ENCODE measurements around the gene ST3GAL5.

The ST3GAL5 gene

DNA sequence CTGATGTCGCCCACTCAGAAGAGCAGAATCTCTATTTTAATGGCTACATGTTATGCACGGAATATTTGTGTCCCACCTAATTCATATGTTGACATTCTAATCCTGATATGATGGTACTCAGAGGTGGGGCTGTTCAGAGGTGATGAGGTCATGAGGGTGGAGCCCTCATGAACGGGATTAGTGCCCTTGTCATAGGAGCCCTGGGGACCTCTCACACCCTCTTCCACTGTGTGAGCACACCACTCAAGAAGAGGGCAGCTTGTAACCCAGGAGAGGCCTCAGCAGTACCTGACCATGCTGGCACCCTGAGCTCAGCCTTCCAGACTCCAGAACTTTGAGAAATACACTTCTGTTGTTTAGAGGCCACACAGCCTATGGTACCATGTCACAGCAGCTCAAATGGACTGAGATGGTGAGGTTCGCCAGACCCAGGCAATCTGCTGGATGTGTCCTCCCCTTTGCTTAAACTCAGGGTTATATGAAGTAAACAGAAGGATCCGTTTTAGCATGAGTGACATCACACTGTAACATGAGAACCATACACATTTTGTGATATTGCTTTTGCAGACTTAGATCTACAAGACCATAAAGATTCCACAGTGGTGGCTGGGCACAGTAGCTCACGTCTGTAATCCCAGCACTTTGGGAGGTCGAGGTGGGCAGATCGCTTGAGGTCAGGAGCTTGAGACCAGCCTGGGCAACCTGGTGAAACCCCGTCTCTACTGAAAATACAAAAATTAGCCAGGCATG, 86.3 kb downstream of the ST3GAL5 start:
- no peak for DNase-seq

- DNase-seq = no peak
Observed at GRCh38 chr2:85801871-85802270, 86.9 kb downstream of the ST3GAL5 start.

- no peak for DNase-seq
Observed at GRCh38 chr2:85800586-85800985, 88.2 kb downstream of the ST3GAL5 start.

DNA sequence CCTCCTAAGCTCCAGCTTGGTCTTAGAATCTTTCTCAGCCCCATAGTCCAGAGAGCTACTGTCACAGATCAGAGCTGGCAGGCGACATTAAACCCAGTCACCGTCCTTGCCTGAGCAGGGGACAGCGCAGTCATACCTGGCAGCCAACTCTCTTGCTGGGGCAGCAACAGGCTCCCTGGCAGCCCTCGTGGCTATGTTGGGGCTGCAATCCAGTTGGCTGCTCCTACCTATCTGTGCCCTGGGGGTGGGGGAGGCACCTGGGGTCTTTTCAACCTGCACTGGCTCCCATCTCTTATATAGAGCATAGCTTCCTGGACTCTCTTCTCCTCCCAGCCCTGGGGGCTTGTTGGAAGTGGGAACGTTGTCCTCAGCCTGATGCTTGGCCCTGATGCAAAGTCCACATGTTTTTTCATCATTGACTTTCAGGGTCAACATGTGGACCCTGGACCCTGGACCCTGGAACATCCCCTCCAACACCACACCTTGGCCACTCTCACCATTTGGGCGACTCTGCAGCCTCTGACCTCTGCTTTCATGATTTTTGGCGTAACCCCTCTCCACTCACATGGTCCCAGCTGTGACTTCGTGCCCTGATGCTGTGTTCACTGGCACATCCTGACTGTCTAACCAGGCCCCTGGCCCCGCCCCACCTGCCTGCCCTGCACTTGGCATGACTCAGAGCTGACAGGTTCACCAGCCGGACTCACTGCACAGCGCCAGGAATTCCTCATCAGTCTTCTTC, 89.4 kb downstream of the ST3GAL5 start:
- DNase-seq = no peak

DNA sequence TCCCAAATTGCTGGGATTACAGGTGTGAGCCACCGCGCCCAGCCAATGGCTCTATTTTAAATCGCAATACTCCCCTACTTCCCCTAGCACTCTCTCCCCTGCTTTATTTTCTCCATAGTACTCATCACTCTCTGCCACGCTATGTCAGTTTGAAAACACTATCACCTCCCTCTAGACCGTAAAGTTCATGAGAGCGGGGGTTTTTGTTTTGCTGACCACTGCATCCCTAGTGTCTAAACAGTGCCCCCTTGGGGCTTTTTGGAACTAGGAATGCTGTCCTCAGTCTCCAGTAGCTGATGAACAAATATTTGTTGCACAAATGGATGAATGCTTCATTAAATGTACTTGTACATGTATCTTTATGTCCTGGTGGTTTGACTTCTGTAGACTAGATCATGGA, 90.9 kb downstream of the ST3GAL5 start:
- DNase-seq = no peak

- no peak for DNase-seq
Observed at GRCh38 chr2:85797263-85797660, 91.5 kb downstream of the ST3GAL5 start.

DNA sequence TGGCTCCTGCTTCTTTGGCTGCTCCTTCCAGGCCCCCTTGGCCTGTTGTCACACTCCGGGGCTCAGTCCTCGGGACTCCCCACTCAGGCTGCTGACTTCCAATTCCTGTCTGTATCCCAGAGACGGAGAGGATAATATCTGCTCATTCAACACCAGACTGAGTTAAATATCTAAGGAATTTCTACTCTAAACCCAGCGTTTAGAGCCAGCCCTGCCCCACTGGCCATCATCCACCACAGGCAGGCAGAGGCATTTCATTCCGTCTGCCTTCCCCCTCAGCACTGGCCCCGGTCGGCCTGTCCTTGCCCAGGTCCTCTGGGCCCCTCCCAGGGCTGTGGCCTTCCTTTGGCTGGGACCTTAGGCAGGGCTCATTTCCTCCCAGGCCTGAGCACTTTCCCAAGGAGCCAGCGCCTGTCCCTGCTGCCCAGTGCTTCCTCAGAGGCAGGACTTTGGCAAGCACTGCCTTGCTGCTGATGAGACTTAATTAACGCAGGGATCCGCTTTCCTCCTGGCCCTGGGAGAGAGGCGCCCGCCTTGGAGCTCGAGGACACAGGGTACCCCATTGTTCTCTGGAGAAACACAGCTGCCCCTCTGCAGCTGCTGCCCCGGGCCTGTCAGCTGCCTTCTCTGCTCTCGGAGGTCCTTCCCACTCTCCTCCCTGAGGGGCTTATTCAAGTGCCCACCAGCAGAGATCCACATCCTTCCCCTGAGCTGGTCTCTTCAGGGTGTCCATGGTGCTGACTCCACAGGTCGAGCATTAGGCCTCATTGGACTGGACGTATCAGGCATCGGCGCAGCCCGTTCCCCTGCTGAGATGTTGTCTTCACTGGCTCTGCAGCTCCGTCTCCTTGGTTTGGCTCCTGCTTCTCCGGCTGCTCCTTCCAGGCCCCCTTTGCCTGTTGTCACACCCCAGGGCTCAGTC, 92.2 kb downstream of the ST3GAL5 start:
- no peak for DNase-seq

DNA sequence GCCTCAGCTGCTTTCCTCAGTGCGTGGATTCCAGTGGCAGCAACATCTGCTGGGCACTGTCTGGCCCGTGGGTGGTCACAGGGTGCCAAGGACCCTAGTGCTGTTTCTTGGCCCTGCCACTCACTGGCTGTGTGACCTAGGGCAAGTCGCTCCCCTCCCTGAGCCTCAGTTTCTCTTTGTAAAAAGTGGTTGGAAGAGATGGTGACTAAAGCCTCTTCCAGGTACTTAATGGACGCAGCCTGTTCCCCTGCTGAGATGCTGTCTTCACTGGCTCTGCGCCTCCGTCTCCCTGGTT, 92.8 kb downstream of the ST3GAL5 start:
- no peak for DNase-seq

- DNase-seq = no peak
Observed at GRCh38 chr2:85795331-85796045, 93.3 kb downstream of the ST3GAL5 start.

DNA sequence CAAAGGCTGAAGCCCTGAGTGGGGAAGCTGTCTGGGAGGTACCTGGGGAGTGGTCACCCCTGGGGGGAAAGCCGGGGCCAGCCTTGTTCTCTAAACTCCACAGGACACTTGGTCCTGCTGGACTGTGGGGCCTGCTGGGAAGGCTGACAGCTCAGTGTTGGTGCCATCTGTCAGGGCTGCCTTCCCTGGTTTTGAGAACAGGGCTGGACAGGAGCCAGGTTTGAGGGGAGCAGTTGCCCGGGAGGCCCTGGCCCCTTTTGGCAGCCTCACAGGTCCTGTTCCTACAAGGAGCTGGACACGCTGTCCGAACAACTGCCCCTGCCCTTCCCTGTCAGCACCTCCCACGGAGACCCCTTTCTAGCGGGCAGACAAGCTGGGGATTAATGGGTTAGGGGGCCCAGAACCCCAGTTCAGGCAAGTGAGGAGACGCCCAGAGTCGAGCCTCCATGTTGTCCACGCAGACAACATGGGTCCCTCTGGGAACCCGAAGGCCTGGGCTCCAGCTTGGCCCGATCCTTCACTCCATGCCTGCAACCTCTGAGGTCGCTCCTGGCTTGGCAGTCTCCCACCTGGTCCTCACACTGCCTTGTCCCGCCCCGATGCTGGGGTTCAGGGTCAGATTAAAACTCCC, 94.2 kb downstream of the ST3GAL5 start:
- DNase-seq = no peak

DNA sequence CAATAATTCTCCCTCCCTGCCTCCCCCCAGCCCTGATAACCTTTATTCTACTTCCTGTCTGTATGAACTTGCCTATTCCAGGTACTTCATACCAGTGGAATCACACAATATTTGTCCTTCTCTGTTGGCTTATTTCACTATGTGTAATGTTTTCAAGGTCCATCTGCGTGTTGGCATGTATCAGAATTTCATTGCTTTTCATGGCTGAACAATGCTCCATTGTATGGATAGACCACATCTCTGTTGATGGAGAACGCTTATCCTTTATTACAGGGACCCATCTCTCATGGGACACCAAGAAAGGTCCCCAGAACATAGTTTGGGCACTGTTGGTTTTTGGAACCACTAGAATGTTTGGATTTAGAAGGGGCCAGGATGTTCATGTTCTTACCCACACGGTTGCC, 94.8 kb downstream of the ST3GAL5 start:
- no peak for DNase-seq

DNA sequence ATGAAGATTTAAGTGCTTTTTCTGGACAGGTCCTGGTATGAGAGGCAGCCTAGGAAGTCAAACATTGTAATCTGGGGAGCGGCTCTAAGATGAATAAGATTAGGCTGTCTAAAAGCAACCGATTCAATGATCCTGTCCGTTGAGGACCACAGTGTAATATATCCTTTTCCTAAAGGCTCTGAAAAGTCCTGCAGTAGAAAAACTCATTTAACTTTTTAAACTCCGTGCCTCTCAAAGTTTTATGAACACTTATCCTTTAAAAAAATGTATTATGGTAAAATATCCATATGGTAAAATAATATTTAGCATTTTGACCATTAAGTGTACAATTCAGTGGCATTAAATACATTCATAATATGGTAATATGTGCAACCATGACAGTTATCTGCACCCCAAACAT, 95.2 kb downstream of the ST3GAL5 start:
- no peak for DNase-seq

- no peak for DNase-seq
Observed at GRCh38 chr2:85792783-85793441, 95.9 kb downstream of the ST3GAL5 start.

- no peak for DNase-seq
Observed at GRCh38 chr2:85791704-85792565, 96.9 kb downstream of the ST3GAL5 start.

DNA sequence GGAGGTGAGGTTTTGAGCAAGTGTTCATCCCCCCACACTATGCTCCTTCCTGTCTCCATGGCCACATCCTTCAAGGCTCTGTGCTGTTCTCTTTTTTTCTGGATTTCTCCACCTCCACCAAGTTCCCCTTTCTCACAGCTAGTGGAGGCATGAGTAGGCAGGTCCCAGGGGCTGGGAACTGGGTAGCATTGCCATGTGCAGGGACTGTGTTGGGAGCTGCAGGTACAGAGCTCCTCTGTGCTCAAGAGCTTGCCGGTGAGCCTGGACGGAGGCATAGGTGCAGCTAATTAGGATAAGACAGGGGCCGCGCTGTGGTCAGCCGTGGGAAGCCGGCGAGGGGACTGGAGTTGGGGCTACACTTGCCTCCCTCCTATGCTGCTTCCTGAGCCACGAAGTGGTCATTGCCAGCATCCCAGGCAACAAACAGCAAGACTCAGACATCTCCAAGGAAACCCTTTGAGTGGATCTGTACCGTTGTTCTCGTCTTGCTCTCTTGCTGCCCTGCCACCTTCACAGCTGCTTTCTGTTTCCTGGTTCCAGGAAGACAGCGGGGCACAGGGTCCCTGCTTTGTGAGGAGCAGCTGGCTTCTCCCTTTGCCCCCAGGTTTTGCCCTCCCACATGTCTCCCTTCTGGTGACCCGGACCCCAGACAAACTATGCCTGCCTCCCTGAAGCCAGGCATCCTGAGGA, 98.1 kb downstream of the ST3GAL5 start:
- DNase-seq = no peak

DNA sequence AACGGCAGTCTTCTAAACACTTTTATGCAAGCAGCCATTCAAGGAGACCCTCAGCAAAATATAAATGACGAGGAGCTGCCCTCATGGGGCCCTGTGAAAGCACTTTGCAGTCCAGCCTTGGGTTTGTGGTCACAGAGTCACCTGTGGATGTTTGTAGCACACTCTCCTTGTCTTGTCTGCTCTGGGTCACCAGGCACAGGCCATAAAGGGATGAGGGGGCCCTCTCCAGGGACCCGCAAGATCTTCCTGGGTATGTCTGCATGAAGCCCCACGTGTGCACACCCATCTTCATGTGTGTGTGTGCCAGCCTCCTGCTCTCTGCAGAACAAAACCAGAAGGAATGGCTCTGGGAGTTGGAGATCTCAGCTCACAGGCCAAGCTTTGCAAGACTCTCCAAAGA, 98.8 kb downstream of the ST3GAL5 start:
- no peak for DNase-seq

- DNase-seq = no peak
Observed at GRCh38 chr2:85789271-85789670, 99.5 kb downstream of the ST3GAL5 start.

GRCh38 chr2:85788603-85789002, 100.2 kb downstream of the ST3GAL5 start:
- no peak for DNase-seq

GRCh38 chr2:85787981-85788340, 100.8 kb downstream of the ST3GAL5 start:
- no peak for DNase-seq

DNA sequence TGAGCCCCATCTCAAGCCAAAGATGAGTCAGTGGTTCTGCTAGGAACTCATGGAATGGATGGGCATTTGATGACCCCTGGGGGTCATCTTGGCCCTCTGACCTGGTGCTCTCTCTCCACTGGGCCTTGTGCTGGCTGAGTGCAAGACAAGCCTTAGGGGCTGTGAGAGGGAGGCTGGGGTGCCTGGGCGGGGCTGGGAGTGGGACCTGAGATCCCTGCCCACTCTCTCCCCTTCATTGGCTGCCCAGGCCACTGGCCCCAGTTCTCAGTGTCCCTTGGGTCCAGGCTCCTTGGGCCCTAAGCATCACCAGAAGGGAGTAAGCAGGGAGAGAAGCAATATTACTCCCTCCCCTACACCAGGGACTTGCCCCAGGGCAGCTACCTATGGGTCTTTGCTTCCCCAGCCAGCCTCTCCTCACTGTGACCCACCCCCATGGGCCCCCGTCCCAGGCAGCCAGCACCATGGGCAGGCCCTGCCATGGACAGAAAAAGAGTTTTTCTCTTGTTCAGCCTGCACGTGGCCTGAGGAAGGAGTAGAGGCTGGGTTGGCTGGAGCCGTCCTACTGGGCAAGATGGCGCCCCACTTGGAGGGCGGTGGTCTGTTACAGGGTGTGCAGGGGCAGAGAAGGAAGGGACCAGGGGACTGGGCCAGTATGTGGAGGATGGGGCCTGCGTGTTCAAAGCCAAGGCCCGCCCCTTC, 101.4 kb downstream of the ST3GAL5 start:
- DNase-seq = no peak

All from activated CD8-positive, alpha-beta memory T cell treated with anti-CD3 and anti-CD28 coated beads, Interleukin-2, amount 50 U/mL, for 4 hours (primary cell).